ENCODE data around the gene AGER. TPM values are rescaled to one million over a fixed set of nuclear protein-coding genes. Genes with fewer than 3 reads are reported as not detected.

Gene AGER
- total and polyA plus RNA-seq, 9 of the 15 experiments (the other 6 are each of a cell fraction or from before 2014, with no cell fraction given) = 1.2 to 11.5 (median 4.1) TPM

DNA sequence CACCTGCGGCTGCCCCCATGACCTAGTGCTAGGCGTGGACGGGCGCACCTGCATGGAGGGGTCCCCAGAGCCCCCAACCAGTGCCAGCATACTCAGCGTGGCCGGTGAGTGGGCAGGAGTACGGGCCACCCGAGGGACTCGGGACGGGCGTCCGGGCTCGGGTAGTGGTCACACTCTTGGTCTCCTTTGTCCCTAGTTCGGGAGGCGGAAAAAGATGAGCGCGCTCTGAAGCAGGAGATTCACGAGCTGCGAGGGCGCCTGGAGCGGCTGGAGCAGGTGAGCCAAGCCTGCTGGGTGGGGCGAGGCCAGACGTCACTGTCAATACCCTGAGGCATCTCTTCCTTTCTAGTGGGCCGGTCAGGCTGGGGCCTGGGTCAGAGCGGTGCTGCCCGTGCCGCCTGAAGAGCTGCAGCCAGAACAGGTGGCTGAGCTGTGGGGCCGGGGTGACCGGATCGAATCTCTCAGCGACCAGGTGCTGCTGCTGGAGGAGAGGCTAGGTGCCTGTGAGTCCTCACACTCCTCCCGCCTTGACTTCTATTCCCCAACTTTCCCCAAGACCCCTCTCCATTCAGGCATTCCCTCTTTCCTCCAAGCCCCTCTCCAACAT is 16.8 kb downstream of the AGER start:
- POLR2A ChIA-PET = interaction anchor here (0.8 to 2.2 kb wide), 8 partner anchors 10 to 74 kb away, joined by 3 to 25 read pairs (median 4); partner anchors contain the start of genes AGPAT1 and FKBPL
- peaks cover 3% of the 10 kb centered on the region; the same call in 1 of the 3 replicates for H3K79me2 ChIP-seq (ENCODE audit: control insufficient read depth, insufficient read depth, low read length)
- no peaks in the 10 kb centered on the region for H3K27me3 ChIP-seq (ENCODE audit: control insufficient read depth in 2 of 2, insufficient read depth in 2 of 2, low read length in 2 of 2)
- ATAC-seq (peak; percentile 3; the same call in 2 of the 3 replicates), FAIRE-seq (no peak), DNase-seq (ENCODE audit: extremely low read depth in 1 of 4, low spot score in 3 of 4) (no peak)
- H3K36me3 ChIP-seq (ENCODE audit: control insufficient read depth, insufficient read depth, low read length) = peaks cover 82% of the 10 kb centered on the region
- no peaks in the 10 kb centered on the region for H3K9me1 ChIP-seq (ENCODE audit: control insufficient read depth, insufficient read depth, low read length)
- H4K20me1 ChIP-seq (replicated peaks; ENCODE audit: control insufficient read depth, insufficient read depth, low read length) = no peaks in the 10 kb centered on the region
- WGBS (ENCODE audit: insufficient coverage, low coverage, missing lambda C conversion rate) = 83% methylated on average over 27 of the region's 32 CpGs
- H3K4me2 ChIP-seq (ENCODE audit: insufficient read depth, low read length) = peak overlapping the region; percentile 65
- peaks cover 44 to 51% of the 10 kb centered on the region in 2 experiments for H3K4me1 ChIP-seq (replicated peaks in 1 of 2; ENCODE audit: control insufficient read depth in 2 of 2, insufficient read depth in 2 of 2, low read length in 2 of 2)
- no TSS peak for BruUV-seq (replicated peaks)
- no peaks in the 10 kb centered on the region for H3K9me3 ChIP-seq (replicated peaks; ENCODE audit: control insufficient read depth, insufficient read depth, low read depth, low read length)
- CTCF ChIA-PET (ENCODE audit: low intra/inter-chr PET ratio) = no interaction called here
- H2AFZ ChIP-seq (ENCODE audit: low read depth, low read length) = no peak overlapping the region
- intact Hi-C loops (cut with micrococcal nuclease) (loop anchor here (5.0 kb wide), 1 partner anchor 50 kb away; no protein-coding TSS in a partner anchor), in situ Hi-C loops (cut with MboI) (no loop called here)
- peak overlapping the region; percentile 53 to 88 for H3K9ac ChIP-seq (ENCODE audit: insufficient read depth in 1 of 2, low read depth in 2 of 2, low read length in 2 of 2)
- no peak overlapping the region for H3K4me3 ChIP-seq
- peak overlapping the region; percentile 83 for H3K27ac ChIP-seq (ENCODE audit: extremely low read depth, low read depth, low read length)
- no peak for TF ChIP-seq KLF1 (tag; IDR thresholded peaks at IDR 0.05)
- TF ChIP-seq NR4A1 (CRISPR knock-in tag; IDR thresholded peaks at IDR 0.05) = no peak
- no peak for TF ChIP-seq NR4A1 (tag; IDR thresholded peaks at IDR 0.05)
- TF ChIP-seq PHF21A (IDR thresholded peaks at IDR 0.05; ENCODE audit: borderline replicate concordance, low read depth) = no peak
- TF ChIP-seq SMARCA5 (IDR thresholded peaks at IDR 0.05) = 0 out of 2 replicates have a peak, but pooled peaks have one; percentile 36
- no peak for TF ChIP-seq MAFG (tag; conservative IDR thresholded peaks at IDR 0.05)
- no peak for TF ChIP-seq CC2D1A (IDR thresholded peaks at IDR 0.05)
- 0 out of 2 replicates have a peak, but pooled peaks have one; percentile 64 for TF ChIP-seq POLR2A (conservative IDR thresholded peaks at IDR 0.05)
- TF ChIP-seq ZNF347 (CRISPR knock-in tag; IDR thresholded peaks at IDR 0.05; ENCODE audit: low read depth) = no peak
- TF ChIP-seq ARNT (IDR thresholded peaks at IDR 0.05) = no peak
- TF ChIP-seq RBM15 (IDR thresholded peaks at IDR 0.05; ENCODE audit: insufficient read depth, low read length) = no peak
- TF ChIP-seq TSC22D4 (tag; IDR thresholded peaks at IDR 0.05) = no peak
- TF ChIP-seq, protein P1, sequence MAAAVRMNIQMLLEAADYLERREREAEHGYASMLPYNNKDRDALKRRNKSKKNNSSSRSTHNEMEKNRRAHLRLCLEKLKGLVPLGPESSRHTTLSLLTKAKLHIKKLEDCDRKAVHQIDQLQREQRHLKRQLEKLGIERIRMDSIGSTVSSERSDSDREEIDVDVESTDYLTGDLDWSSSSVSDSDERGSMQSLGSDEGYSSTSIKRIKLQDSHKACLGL (CRISPR knock-in tag; IDR thresholded peaks at IDR 0.05; ENCODE audit: borderline replicate concordance, poor library complexity, severe bottlenecking) = no peak
- TF ChIP-seq POLR3G (IDR thresholded peaks at IDR 0.05; ENCODE audit: extremely low read depth, insufficient read length, insufficient replicate concordance) = no peak
- TF ChIP-seq, protein P2, sequence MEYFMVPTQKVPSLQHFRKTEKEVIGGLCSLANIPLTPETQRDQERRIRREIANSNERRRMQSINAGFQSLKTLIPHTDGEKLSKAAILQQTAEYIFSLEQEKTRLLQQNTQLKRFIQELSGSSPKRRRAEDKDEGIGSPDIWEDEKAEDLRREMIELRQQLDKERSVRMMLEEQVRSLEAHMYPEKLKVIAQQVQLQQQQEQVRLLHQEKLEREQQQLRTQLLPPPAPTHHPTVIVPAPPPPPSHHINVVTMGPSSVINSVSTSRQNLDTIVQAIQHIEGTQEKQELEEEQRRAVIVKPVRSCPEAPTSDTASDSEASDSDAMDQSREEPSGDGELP (CRISPR knock-in tag; IDR thresholded peaks at IDR 0.05; ENCODE audit: borderline replicate concordance) = no peak; the same call in 1 of the 2 replicates
- TF ChIP-seq TGIF2 (CRISPR knock-in tag; IDR thresholded peaks at IDR 0.05) = no peak
- TF ChIP-seq, protein P3, sequence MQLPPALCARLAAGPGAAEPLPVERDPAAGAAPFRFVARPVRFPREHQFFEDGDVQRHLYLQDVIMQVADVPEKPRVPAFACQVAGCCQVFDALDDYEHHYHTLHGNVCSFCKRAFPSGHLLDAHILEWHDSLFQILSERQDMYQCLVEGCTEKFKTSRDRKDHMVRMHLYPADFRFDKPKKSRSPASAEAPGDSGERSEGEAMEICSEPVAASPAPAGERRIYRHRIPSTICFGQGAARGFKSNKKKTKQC (CRISPR knock-in tag; IDR thresholded peaks at IDR 0.05) = 0 out of 2 replicates have a peak, but pooled peaks have one; percentile 44
- TF ChIP-seq RBM22 (IDR thresholded peaks at IDR 0.05; ENCODE audit: low read depth, low read length, poor library complexity, severe bottlenecking) = peak; percentile 38
- no peak for TF ChIP-seq HDAC8 (tag; IDR thresholded peaks at IDR 0.05)
- no peak for TF ChIP-seq SRSF3 (IDR thresholded peaks at IDR 0.05; ENCODE audit: insufficient read depth, low read length)
